Neutrophil (primary cell): ENCODE data around the gene ITGA1.
A peak's percentile ranks its signal among the peaks of the same experiment; 100 is the strongest.

ENCODE experiments used
- H3K27ac ChIP-seq: fragments of 200-600 bp; sonication (generic); 2 replicates; pipeline ENCODE4 v1.5.1; 2016; ENCODE audit warnings: mild to moderate bottlenecking, moderate library complexity
- H3K27me3 ChIP-seq: fragments of 200-600 bp; sonication (generic); 2 replicates; pipeline ENCODE4 v1.6.0; 2016; ENCODE audit warnings: mild to moderate bottlenecking
- H3K36me3 ChIP-seq: fragments of 200-600 bp; sonication (generic); 2 replicates; pipeline ENCODE4 v1.5.1; 2017
- H3K4me1 ChIP-seq, 2 experiments: fragments of 200-600 bp in 1 of 2; sonication (generic) in 1 of 2; 1 replicate in 1 of 2; 2 replicates in 1 of 2; pipeline versions ENCODE4 v1.5.1 to v1.6.1; 2013 to 2016; ENCODE audit warnings: low read depth in 1 of 2, low read length in 1 of 2, mild to moderate bottlenecking in 1 of 2, moderate library complexity in 1 of 2; ENCODE audit not compliant: control insufficient read depth in 1 of 2, insufficient read depth in 1 of 2
- H3K4me3 ChIP-seq, 2 experiments: fragments of 200-600 bp in 1 of 2; sonication (generic) in 1 of 2; 1 replicate in 1 of 2; 2 replicates in 1 of 2; pipeline ENCODE4 v1.5.1; 2013 to 2016; ENCODE audit warnings: low read depth in 1 of 2, low read length in 1 of 2, mild to moderate bottlenecking in 1 of 2, moderate library complexity in 1 of 2
- H3K9me3 ChIP-seq: fragments of 200-600 bp; sonication (generic); 2 replicates; pipeline ENCODE4 v1.5.1; 2016
- CTCF ChIP-seq: fragments of 200-600 bp; sonication (generic); IDR thresholded peaks from 2 replicates; pipeline ENCODE4 v1.5.1; 2016; ENCODE audit warnings: antibody characterized with exemption

Gene ITGA1

GRCh38 chr5:52948418-52949076 lies 160.8 kb downstream of the ITGA1 start:
- peak; percentile 37 for TF ChIP-seq CTCF
- no peaks in the 10 kb centered on the region for H3K36me3 ChIP-seq
- H3K27ac ChIP-seq = peak overlapping the region; percentile 12
- no peaks in the 10 kb centered on the region for H3K4me1 ChIP-seq
- no peaks in the 10 kb centered on the region for H3K9me3 ChIP-seq
- no peak overlapping the region for H3K4me3 ChIP-seq
- H3K27me3 ChIP-seq = no peaks in the 10 kb centered on the region

GRCh38 chr5:52950686-52951085 lies 163.0 kb downstream of the ITGA1 start:
- H3K27ac ChIP-seq = no peak overlapping the region

GRCh38 chr5:52952483-52952882 lies 164.8 kb downstream of the ITGA1 start:
- Histone ChIP-seq H3K4me1 (no peaks in the 10 kb centered on the region), H3K9me3 (no peaks in the 10 kb centered on the region)
- no peak for TF ChIP-seq CTCF

More at GRCh38 chr5:52950686-52951085, 163.0 kb downstream of the ITGA1 start:
- TF ChIP-seq CTCF = no peak
- Histone ChIP-seq H3K4me3 (no peak overlapping the region), H3K36me3 (no peaks in the 10 kb centered on the region), H3K27me3 (no peaks in the 10 kb centered on the region), H3K4me1 (no peaks in the 10 kb centered on the region), H3K9me3 (no peaks in the 10 kb centered on the region)

GRCh38 chr5:52956014-52956413 lies 168.3 kb downstream of the ITGA1 start:
- Histone ChIP-seq H3K27me3 (no peaks in the 10 kb centered on the region), H3K4me1 (no peaks in the 10 kb centered on the region), H3K9me3 (no peaks in the 10 kb centered on the region), H3K4me3 (no peak overlapping the region), H3K36me3 (no peaks in the 10 kb centered on the region), H3K27ac (no peak overlapping the region)
- TF ChIP-seq CTCF = no peak

More at GRCh38 chr5:52952483-52952882, 164.8 kb downstream of the ITGA1 start:
- Histone ChIP-seq H3K36me3 (no peaks in the 10 kb centered on the region), H3K27ac (no peak overlapping the region), H3K27me3 (no peaks in the 10 kb centered on the region), H3K4me3 (no peak overlapping the region)

GRCh38 chr5:52956915-52957747 lies 169.4 kb downstream of the ITGA1 start:
- H3K4me1 ChIP-seq = no peaks in the 10 kb centered on the region
- H3K9me3 ChIP-seq = no peaks in the 10 kb centered on the region
- no peak overlapping the region for H3K4me3 ChIP-seq
- no peak for TF ChIP-seq CTCF
- H3K27ac ChIP-seq = no peak overlapping the region
- H3K36me3 ChIP-seq = no peaks in the 10 kb centered on the region
- H3K27me3 ChIP-seq = no peaks in the 10 kb centered on the region
